ENCODE results near the gene C5AR2.

DNA sequence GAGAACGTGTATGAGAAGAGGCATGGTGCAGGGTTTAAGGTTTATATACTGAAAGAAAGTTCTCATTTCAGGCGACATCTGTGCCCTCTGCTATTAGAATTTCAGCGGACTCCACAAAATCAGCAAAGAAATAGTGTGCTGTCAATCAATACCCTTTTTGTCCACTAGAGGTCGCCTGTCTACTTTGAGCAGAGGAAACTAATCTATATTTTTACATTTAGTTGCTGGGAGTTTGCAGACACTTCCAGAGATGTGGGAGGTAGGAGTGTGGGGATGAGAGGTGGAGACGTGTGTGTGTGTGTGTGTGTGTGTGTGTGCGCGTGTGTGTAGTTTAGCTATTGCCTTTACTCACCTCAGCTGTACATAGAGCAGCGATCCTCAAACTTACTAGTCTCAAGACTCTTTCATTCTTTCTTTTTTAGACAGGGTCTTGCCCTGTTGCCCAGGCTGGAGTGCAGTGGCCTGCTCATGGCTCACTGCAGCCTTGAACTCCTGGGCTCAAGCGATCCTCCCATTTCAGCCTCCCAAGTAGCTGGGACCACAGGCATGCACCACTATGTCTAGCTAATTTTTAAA, 47.6 kb upstream of the C5AR2 start:
- TF ChIP-seq POLR2AphosphoS5 (IDR thresholded peaks at IDR 0.05; ENCODE audit: low read depth, low read length), result no peak
- no peak for TF ChIP-seq POLR2A (IDR thresholded peaks at IDR 0.05; ENCODE audit: low read depth, low read length)
- no peak for TF ChIP-seq TAF1 (IDR thresholded peaks at IDR 0.05; ENCODE audit: low read depth, low read length)
- TF ChIP-seq SPI1 (IDR thresholded peaks at IDR 0.05; ENCODE audit: low read depth, low read length), result no peak

Measured in GM12891 (cell line).